Right cardiac atrium (tissue), 5 donors: ENCODE measurements around the gene PTTG1IP. TPM values are rescaled to one million over a fixed set of nuclear protein-coding genes. Genes with fewer than 3 reads are reported as not detected.

Source experiments
- ATAC-seq, 2 donors: fragments of 200-7000 bp; cut with Tn5 transposase; one replicate each; pipeline versions ENCODE4 v1.8.0 to v1.9.1; 2020; ENCODE audit warnings: moderate library complexity in 2 of 2, mild to moderate bottlenecking in 1 of 2
- DNase-seq, 3 donors: peaks; one replicate each; pipeline ENCODE4 v3.0.0-alpha.2; 2020
- H3K27ac ChIP-seq: one replicate; pipeline ENCODE4 v1.5.1; 2013; ENCODE audit warnings: mild to moderate bottlenecking, low read length, control low read depth, moderate library complexity
- H3K27me3 ChIP-seq: one replicate; pipeline ENCODE4 v1.6.1; 2013; ENCODE audit not compliant: control insufficient read depth, insufficient read depth
- H3K4me1 ChIP-seq: one replicate; pipeline ENCODE4 v1.6.1; 2013; ENCODE audit warnings: low read length; ENCODE audit not compliant: control insufficient read depth, insufficient read depth
- H3K4me3 ChIP-seq: one replicate; pipeline ENCODE4 v1.5.1; 2013; ENCODE audit warnings: low read length, control low read depth
- H3K9me3 ChIP-seq: one replicate; pipeline ENCODE4 v1.6.1; 2013; ENCODE audit warnings: low read length; ENCODE audit not compliant: control insufficient read depth
- WGBS: extraction: QIAGEN DNeasy Blood & Tissue Kit; methylation state at CpG from one replicate; pipeline ENCODE4 v1.1.7; 2013; 5-methylcytosine and 5-hydroxymethylcytosine counted together
- intact Hi-C, 4 donors: fragments of 100-400 bp; cut with DNase I; formaldehyde crosslinking; loops; one replicate each; pipeline versions ENCODE4 v1.11.0 to v1.14.0; 2022 to 2023
- polyA plus RNA-seq: library from polyadenylated mRNA; stranded (reverse); fragments of 200-250 nt; gene quantifications from one replicate; pipeline ENCODE4 v1.2.3, GENCODE V29; 2013
- total RNA-seq, 4 donors: library from RNA; stranded (reverse); fragmentation: NEBNext Ultra II Directional; extraction: Animal tissue kit (Norgen Biotek cat#: 25700); gene quantifications; one replicate each; pipeline ENCODE4 v1.2.1, GENCODE V29; 2021
- donor health status: healthy with polysubstance abuse.
- donor health status: DM: no; HTN: yes; CAD: no.
- donor health status: DM: no; HTN: no; CAD: no.
- donor health status: DM: no; HTN: yes; CAD: no; lungs with severe emphysema.
- donor health status: DM: yes; HTN: yes; CAD: no.

PTTG1IP gene
- total and polyA plus RNA-seq, 5 donors: 172 to 206 (median 195) TPM

GRCh38 chr21:44848821-44849521 is 24.5 kb downstream of the PTTG1IP start:
- Histone ChIP-seq H3K9me3 (no peaks in the 10 kb centered on the region), H3K27ac (no peak overlapping the region), H3K4me3 (no peak overlapping the region), H3K4me1 (peaks cover 7% of the 10 kb centered on the region), H3K27me3 (no peaks in the 10 kb centered on the region)
- intact Hi-C loops: no loop called here
- DNase-seq (peak in 1 of 3 donors; percentile 46), ATAC-seq (no peak)
- 93% methylated on average over 36 of the region's 36 CpGs for WGBS

DNA sequence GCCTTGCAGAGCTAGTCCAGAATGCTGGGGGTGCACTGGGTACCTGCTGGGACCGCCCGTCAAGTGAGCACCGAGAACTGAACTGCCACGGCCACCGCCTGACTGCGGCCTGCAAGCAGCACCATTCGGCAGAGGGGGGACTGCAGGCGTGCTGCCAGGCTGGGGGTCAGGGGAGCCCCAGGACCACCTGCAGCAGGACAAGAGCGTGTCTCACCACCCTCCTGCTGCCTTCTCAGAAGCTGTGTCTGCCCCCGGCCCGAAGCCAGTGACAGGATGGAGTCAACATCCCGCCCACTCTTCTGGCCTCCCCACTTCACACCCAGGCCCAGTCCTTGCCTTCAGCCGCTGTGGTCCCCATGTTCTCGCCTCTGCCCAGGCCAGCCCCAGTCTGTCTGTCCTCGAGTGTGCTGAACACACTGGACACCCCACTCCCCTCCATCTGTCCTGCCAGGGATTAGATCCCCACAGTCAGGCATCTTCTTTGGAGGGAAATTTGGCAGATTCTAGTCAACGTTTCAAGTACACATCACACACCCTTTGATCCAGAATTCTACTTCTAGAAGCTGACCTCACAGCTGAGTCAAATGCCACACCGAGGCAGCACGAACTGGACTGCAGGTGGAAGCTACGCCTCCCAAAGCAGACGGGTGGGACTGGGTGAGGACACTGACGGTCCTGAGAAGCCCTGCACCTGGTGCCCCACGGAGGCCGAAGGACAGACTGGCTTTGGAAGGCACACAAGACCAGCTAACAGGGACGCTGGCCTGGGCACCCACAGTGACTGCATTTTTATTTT is 26.0 kb downstream of the PTTG1IP start:
- no peak overlapping the region for H3K4me3 ChIP-seq
- intact Hi-C loops: no loop called here
- no peak overlapping the region for H3K27ac ChIP-seq
- DNase-seq (peak in 1 of 3 donors; percentile 53), ATAC-seq (peak in 1 of 2 donors; percentile 2)
- WGBS: 79% methylated on average over 24 of the region's 24 CpGs
- H3K27me3 ChIP-seq: no peaks in the 10 kb centered on the region
- peaks cover 7% of the 10 kb centered on the region for H3K4me1 ChIP-seq
- H3K9me3 ChIP-seq: no peaks in the 10 kb centered on the region

DNA sequence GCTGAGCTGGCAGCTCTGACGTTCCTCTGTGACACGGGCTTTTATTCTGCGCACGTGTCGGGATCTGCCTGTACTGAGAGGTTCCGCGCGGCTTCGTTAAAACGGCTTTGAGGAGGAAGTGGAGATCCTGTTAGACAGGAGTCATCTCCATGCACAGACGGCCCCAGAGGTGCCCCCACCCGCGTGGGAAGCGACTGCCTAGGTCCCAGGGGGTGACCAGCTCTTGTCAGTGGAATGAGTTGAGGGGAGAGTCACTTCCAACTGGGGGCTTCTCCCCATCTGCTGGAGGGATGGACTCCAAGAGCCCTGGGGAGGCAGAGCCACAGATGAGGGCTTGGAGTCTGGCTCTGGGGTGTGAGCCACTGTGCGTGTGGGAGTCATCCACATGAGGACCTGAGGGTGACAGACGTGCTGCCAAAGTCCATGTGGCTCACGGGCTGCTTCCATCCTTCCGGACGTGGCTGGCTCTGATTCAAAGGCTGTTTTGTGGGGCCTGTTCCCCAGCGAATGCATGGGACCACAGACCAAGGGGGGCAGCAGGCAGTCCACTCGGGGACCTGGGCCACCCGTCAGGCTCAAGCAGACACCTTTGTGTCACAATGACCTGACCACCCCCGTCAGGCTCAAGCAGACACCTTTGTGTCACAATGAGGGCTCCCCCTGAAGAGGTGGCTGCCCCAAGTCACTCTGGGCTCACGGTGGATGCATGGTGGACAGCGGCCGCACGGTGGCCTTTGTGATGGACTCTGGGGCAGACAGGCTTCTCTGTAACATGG is 26.8 kb downstream of the PTTG1IP start:
- H3K4me1 ChIP-seq: peaks cover 7% of the 10 kb centered on the region
- 30% methylated on average over 27 of the region's 27 CpGs for WGBS
- intact Hi-C loops: no loop called here
- H3K27me3 ChIP-seq: no peaks in the 10 kb centered on the region
- H3K27ac ChIP-seq: no peak overlapping the region
- DNase-seq (peak in 2 of 3 donors; percentile 72 to 82), ATAC-seq (peak; percentile 46 to 61)
- H3K4me3 ChIP-seq: no peak overlapping the region
- H3K9me3 ChIP-seq: no peaks in the 10 kb centered on the region

DNA sequence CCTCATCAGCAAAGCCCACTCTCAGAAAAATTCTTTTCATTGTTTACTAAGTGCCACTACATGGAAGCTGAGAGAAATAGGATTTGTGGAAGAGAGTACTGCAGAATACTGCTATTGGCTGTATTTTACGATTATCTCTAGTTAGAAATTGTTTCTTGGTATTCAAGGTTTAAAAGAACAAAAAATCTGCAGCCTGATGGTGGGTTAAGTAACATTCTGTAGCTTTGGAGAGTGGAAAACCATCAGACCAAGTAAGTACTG is 27.3 kb downstream of the PTTG1IP start:
- H3K4me3 ChIP-seq: peak overlapping the region; percentile 29
- no peak for ATAC-seq
- no peaks in the 10 kb centered on the region for H3K9me3 ChIP-seq
- WGBS: 26% methylated on average over 1 of the region's 1 CpG
- H3K27ac ChIP-seq: no peak overlapping the region
- intact Hi-C loops: no loop called here
- no peak for DNase-seq
- H3K4me1 ChIP-seq: peaks cover 7% of the 10 kb centered on the region
- H3K27me3 ChIP-seq: no peaks in the 10 kb centered on the region

DNA sequence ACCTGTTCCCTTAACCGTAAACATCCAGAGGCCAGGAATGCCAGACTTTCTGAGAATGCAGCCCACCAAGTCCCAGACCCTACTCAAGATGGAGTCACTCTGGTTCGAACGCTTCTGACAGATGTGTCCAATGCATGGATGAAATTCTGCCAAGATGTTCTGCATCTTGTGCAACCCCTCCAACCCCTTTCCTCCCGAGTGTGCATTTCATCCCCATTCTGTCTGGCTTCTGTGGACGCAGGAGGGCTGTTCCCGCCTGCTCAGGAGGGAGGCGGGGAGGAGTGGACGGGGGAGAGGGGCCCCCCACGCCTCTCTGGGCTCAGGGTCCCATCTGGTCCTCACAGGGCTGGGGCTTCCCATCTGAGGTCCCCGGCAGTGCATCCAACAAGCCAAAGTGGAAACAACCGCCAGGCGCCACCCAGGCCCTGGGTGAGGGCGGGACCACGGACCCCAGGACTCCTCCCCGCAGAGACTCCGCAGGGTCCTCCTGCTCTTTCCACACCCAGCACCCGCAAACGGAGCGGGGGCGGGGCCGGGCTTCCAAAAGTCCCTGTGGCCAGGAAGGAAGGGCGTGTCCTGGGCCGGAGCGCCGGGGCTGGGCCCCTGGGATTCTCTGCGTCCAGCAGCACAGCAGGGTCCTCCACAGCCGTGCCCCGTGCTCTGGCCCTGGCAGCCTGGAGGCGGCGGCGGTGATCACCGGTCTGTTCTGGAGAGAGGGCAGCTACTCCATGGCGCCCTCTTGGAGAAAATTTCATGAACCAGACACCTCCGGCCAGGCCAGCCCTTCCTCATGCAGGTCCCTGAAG is 27.9 kb downstream of the PTTG1IP start:
- intact Hi-C loops: no loop called here
- 6% methylated on average over 34 of the region's 34 CpGs for WGBS
- no peak overlapping the region for H3K27ac ChIP-seq

DNA sequence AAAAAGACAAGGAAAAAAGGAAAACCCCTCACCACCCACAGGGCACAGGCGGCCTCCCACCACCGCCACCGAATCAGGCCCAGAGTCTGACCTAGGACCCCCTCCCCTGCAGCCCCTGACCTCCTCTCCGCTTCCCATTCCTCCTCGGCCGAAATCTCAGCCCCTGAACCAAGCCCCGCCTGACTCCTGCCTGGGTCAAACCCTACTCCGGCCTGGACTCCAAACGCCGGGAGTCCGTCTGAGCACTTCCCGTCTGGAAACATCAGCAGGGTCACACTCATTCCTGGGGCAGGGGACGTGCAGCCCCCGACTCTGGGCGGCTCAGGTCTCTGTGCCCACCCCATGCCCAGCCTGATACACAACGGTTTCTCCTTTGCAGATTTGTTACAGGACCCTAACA is 29.2 kb downstream of the PTTG1IP start:
- Histone ChIP-seq H3K4me1 (peaks cover 7% of the 10 kb centered on the region), H3K27ac (no peak overlapping the region), H3K27me3 (no peaks in the 10 kb centered on the region), H3K4me3 (no peak overlapping the region), H3K9me3 (no peaks in the 10 kb centered on the region)
- DNase-seq (no peak), ATAC-seq (no peak)
- 52% methylated on average over 16 of the region's 16 CpGs for WGBS
- intact Hi-C loops: no loop called here

More for the DNA sequence above, 27.9 kb downstream of the PTTG1IP start:
- H3K9me3 ChIP-seq: no peaks in the 10 kb centered on the region
- peak; percentile 85 to 93 (median 92) for DNase-seq
- peak overlapping the region; percentile 29 for H3K4me3 ChIP-seq
- H3K4me1 ChIP-seq: peaks cover 7% of the 10 kb centered on the region
- no peaks in the 10 kb centered on the region for H3K27me3 ChIP-seq
- ATAC-seq: peak; percentile 79 to 87

- no peak for DNase-seq
- WGBS: 80% methylated on average over 23 of the region's 23 CpGs
- Histone ChIP-seq H3K27me3 (no peaks in the 10 kb centered on the region), H3K4me1 (peaks cover 7% of the 10 kb centered on the region), H3K4me3 (no peak overlapping the region), H3K9me3 (no peaks in the 10 kb centered on the region), H3K27ac (no peak overlapping the region)
- no peak for ATAC-seq
- intact Hi-C loops: no loop called here
These were observed 30.6 kb downstream of the PTTG1IP start for GRCh38 chr21:44842721-44843445.

- DNase-seq (no peak), ATAC-seq (no peak)
- 82% methylated on average over 10 of the region's 10 CpGs for WGBS
- Histone ChIP-seq H3K9me3 (no peaks in the 10 kb centered on the region), H3K27ac (no peak overlapping the region), H3K4me1 (peaks cover 7% of the 10 kb centered on the region), H3K27me3 (no peaks in the 10 kb centered on the region), H3K4me3 (no peak overlapping the region)
- intact Hi-C loops: no loop called here
These were observed 31.4 kb downstream of the PTTG1IP start for GRCh38 chr21:44842087-44842486.

- 77% methylated on average over 11 of the region's 11 CpGs for WGBS
- ATAC-seq: no peak
These were observed 32.7 kb downstream of the PTTG1IP start for GRCh38 chr21:44840771-44841170.

GRCh38 chr21:44838951-44839350 is 34.5 kb downstream of the PTTG1IP start:
- DNase-seq (no peak), ATAC-seq (no peak)
- 85% methylated on average over 9 of the region's 9 CpGs for WGBS
- intact Hi-C loops: no loop called here
- Histone ChIP-seq H3K4me1 (no peaks in the 10 kb centered on the region), H3K27me3 (no peaks in the 10 kb centered on the region), H3K4me3 (no peak overlapping the region), H3K27ac (no peak overlapping the region), H3K9me3 (no peaks in the 10 kb centered on the region)

More at GRCh38 chr21:44840771-44841170, 32.7 kb downstream of the PTTG1IP start:
- Histone ChIP-seq H3K27me3 (no peaks in the 10 kb centered on the region), H3K27ac (no peak overlapping the region), H3K4me3 (no peak overlapping the region), H3K4me1 (no peaks in the 10 kb centered on the region), H3K9me3 (no peaks in the 10 kb centered on the region)
- no peak for DNase-seq
- intact Hi-C loops: no loop called here
